SHP77 (cell line): Measurements from ENCODE around the gene FRMPD2.
"Not testable (repeated sequence)": the region's sequence is repeated elsewhere in the genome, so short reads cannot be mapped to it uniquely, and the experiment has no call there.

Source experiments
- DNase-seq, 2 experiments: peaks; one replicate each; lab custom pipeline; 2025; lab: John Stamatoyannopoulos, UW

FRMPD2 gene

GRCh38 chr10:48199580-48200377, 74.7 kb downstream of the FRMPD2 start:
- DNase-seq = no peak

- no peak for DNase-seq
Observed at GRCh38 chr10:48197236-48197899, 77.1 kb downstream of the FRMPD2 start.

- no peak for DNase-seq
Observed at GRCh38 chr10:48195803-48196202, 78.7 kb downstream of the FRMPD2 start.

GRCh38 chr10:48194830-48195229, 79.7 kb downstream of the FRMPD2 start:
- no peak for DNase-seq

DNA sequence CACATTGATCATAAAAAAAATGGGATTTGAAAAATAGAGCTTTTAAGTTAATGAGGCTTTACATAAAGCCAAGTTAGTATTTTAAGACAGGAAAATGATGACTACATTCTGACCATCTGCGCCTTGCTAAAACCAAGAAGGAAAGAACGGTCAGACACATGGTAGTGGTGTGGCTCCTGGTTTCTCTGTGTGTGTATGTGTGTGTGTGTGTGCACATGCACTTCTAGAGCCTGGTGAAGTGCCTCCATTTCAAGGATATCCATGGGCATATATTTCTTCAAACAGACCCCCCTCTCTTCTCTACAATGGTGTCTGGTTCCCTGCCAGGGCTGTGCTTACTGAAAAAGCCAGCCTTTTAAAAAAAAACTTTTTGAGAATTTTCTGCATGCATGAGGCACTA, 80.9 kb downstream of the FRMPD2 start:
- no peak for DNase-seq

DNA sequence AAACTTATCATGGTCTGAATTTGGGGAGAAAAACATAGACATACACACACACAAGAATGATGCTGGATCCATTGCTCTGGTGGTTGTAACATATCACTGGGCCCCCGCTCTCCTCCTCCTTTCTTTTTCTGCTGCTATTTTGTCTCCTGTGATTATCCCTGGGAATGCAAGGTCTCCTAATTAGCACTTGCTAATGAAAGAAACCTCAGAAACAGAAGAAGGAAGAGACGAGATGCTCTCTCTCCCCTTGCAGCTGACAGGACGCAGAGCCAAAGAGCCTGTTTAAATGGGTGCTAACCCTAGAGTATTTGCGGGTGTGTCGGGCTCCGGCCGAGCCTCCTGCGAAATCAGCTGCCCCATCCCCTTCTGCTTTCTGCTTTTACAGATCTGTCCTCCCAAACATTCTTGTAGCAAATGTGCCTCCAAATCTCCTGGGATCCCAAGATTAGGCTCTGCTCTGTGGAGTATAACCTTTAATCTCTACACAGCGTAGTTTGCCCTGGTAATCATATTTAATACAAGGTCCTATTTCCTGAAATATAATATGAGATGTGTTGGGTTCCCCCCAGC, 81.5 kb downstream of the FRMPD2 start:
- DNase-seq = no peak

- no peak for DNase-seq
Observed at GRCh38 chr10:48187713-48188485, 86.6 kb downstream of the FRMPD2 start.

DNA sequence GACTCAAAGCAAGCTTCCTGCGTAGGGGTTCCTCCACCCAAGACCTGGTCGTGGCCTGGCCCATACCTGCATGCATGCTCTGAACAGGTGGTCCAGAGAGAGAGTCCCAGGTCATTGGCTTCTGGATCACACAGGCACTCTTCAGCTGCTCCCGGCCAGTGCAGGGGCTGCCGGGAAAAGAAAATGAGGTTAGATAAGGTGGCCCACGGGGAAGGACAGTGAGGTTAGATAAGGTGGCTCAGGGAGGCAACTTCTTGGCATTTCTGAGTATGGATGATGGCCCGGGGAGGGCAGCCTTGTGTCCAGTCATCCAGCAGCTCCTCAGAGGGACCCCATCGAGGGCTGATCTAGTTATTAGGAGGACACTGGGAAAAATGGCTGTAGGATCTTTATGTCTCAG, 87.4 kb downstream of the FRMPD2 start:
- DNase-seq = no peak

DNA sequence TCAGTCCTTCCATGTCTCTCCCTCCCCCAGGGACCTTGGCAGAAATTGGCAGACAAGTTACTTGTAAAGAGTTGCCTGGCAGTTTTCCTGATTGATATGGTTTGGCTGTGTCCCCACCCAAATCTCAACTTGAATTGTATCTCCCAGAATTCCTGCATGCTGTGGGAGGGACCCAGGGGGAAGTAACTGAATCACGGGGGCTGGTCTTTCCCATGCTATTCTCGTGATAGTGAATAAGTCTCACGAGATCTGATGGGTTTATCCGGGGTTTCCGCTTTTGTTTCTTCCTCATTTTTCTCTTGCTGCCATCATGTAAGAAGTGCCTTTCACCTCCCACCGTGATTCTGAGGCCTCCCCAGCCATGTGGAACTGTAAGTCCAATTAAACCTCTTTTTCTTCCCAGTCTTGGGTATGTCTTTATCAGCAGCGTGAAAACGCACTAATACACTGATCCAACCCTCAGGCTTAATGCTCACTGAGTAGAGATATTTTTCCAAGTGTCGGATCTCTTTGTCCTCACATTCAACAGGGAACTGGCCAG, 88.2 kb downstream of the FRMPD2 start:
- DNase-seq = not testable (repeated sequence)

- no peak for DNase-seq
Observed at GRCh38 chr10:48184224-48184623, 90.3 kb downstream of the FRMPD2 start.

- not testable (repeated sequence) for DNase-seq
Observed at GRCh38 chr10:48172715-48173114, 101.8 kb downstream of the FRMPD2 start.

DNA sequence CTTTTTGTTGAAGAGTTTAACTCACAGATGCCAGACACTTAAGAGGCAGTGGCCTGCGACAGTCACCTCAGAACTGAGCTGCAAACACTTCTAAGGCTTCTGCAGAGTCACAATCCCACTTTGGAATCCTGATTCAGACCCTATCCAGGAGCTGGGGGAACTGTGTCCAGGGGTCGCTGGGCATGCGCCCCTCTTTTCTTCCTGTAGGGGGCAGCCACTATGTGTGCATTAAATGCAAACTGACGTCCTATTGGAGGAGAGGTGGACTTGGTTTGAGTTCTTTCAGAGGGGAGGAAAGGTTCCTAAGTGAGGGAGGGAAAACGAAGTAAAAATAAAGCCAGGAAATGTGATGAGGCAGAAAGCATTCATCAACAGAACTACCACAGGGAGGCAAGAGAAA, 113.8 kb downstream of the FRMPD2 start:
- not testable (repeated sequence) for DNase-seq

DNA sequence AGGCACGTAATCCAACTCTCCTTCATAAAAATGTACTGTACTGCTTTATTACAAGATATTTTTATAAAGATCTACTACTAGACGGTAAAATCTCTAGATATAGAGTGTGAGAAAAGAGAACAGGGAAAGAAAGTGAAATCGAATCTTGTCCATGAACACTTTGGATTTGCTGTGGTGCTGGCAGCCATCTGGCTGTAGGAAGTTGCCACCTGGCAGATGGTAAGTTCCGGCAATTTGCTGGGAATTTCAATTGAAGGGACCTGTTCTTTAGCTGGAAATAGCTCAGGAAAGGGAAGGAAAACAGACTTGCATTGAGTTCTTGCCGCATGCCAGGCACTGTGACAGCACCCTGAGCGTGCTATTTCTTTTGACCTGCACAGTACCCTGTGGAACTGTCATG, 114.3 kb downstream of the FRMPD2 start:
- DNase-seq = not testable (repeated sequence)

DNA sequence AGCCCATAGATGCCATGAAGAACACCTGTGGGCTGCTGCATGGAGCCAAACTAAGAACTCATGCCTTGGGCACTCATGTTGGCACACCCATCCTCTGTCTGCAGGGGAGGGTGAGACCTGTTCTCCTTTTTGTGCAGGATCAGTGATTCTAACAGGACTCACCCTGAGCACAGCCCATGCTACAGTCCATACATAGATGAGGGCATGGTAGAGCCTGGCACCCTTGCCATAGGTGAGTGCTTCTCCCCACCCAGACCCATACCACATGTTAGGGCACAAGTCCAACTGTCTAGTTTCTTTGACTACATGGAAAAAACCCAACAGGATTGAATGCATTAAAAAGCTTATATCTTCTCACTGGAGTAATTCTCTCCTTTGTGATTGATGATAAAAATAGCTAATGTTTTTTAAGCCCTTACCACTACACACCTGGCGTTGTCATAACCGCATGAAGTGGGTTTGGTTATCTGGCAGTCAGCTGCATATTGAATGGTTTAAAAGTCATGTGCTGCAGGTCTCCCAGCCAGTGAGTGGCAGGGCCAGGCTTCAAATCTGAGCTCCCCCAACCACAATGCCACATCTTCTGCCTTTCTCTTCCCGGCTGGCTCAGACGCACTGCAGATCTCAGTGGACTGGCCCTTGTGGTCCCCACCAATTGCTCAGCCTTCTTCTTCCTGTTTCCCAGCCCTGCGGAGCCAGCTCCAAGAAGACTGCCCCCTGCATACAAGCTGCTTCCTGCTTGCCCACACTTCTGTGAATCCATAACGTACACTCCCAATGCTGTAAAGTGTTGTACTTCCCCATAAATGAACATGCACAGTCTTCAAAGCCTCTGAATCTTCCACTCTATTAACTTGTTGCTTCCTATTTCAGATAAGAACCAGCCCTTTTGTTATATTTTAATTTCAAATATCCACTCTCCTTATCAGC, 120.0 kb downstream of the FRMPD2 start:
- not testable (repeated sequence) for DNase-seq

DNA sequence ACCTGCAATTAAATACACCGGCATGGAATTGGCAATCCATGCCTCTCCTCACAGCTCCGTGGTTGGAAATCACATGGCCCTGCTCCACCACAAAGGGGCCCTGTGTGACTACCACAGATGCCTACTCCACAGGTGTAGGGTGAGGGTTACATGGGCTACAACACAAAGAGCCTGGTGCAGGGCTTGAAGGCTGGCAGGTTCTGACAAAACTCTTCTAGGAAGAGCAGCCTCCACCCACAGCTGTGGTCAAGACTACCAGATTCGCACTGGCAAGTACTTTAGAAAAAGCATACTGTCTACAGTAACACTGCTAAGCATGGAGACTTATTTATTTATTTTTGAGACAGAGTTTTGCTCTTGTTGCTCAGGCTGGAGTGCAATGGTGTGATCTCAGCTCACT, 126.9 kb downstream of the FRMPD2 start:
- not testable (repeated sequence) for DNase-seq

- not testable (repeated sequence) for DNase-seq
Observed at GRCh38 chr10:48143721-48144642, 130.5 kb downstream of the FRMPD2 start.

GRCh38 chr10:48140949-48141348, 133.5 kb downstream of the FRMPD2 start:
- DNase-seq = not testable (repeated sequence)

DNA sequence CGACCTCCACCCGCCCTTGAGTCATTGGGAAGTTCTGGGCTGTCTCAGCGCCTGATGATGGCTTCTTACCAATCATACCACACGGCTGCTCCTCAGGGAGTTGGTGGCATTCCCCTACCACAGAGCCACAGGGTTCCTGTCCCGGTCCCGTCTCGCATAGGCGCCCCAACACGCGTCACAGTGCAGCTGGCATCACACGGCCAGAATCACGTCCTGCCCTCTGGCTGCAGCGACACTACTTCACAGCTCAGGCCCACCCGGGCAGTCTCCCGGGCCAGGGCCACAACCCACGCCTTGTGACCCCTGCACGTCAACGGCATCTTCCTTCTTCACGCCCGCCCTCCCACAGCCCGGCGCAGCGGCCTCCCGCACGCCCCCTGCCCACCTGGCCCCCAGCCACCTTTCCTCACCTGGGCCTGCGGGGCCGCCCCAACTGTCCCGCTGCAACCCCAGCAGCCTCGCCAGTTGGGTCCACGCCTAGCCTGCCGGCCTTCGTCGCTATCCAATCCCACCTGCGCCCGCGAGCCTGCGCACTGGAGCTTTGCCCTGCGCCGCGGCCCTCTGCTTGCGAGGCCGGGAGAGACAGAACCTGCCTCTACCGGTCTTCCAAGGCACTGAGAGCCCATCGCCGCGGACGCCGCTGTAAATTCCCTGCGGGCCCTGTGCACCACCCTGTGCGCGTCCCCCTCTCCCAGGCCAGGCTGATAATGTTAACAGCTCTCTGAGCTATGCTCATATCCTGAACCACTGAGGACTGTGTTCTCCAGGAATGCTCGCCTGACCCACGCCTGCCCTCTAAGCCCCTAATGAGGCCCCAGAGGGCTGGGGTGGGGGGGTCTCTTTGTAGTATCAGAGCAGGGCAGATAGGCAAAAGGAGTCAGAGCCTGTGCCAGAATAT, 134.3 kb downstream of the FRMPD2 start:
- DNase-seq = not testable (repeated sequence)

- DNase-seq = not testable (repeated sequence)
Observed at GRCh38 chr10:48128954-48129353, 145.5 kb downstream of the FRMPD2 start.
